ENCODE results near the gene LRRC52.

Gene LRRC52

DNA sequence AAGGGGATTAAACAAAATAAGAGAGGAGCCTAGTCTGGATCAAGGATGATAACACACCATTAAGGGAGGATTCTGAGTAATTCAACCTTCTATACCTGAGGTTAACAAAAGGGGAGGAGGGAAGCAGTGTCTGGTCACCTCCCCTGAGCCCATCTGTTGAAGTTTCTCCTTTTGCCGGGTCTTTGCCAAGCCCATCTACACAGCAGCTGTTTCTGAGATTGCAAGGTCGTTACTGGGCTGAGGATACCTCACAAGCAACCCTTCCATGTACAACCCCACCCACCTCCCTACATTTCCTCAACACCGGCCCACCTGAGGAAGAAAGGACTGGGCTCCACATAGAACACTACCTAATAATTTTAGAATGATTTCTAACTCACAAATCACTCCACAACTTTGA, 26.3 kb downstream of the LRRC52 start:
- Histone ChIP-seq H3K4me3 (ENCODE audit: low read length) (no peak overlapping the region), H3K79me2 (ENCODE audit: low read length) (no peaks in the 10 kb centered on the region), H3K9ac (ENCODE audit: low read length) (no peak overlapping the region), H3K9me3 (replicated peaks; ENCODE audit: insufficient read depth, low read length) (no peaks in the 10 kb centered on the region), H3K27ac (ENCODE audit: low read length) (no peak overlapping the region), H3K4me2 (ENCODE audit: low read depth, low read length) (no peak overlapping the region), H4K20me1 (ENCODE audit: insufficient read depth, low read length) (no peaks in the 10 kb centered on the region), H3K9me2 (replicated peaks; ENCODE audit: insufficient read depth, low read length) (no peaks in the 10 kb centered on the region), H3K4me1 (ENCODE audit: low read length) (no peaks in the 10 kb centered on the region), H3K27me3 (replicated peaks; ENCODE audit: insufficient read depth, low read length) (no peaks in the 10 kb centered on the region), H2AFZ (ENCODE audit: low read length) (no peak overlapping the region), H3K36me3 (replicated peaks; ENCODE audit: insufficient read depth, low read length) (no peaks in the 10 kb centered on the region), H3F3A (ENCODE audit: insufficient read depth, low read length) (no peaks in the 10 kb centered on the region)
- TF ChIP-seq EZH2phosphoT487 (IDR thresholded peaks at IDR 0.05; ENCODE audit: low read length) = no peak
- TF ChIP-seq, protein P1, sequence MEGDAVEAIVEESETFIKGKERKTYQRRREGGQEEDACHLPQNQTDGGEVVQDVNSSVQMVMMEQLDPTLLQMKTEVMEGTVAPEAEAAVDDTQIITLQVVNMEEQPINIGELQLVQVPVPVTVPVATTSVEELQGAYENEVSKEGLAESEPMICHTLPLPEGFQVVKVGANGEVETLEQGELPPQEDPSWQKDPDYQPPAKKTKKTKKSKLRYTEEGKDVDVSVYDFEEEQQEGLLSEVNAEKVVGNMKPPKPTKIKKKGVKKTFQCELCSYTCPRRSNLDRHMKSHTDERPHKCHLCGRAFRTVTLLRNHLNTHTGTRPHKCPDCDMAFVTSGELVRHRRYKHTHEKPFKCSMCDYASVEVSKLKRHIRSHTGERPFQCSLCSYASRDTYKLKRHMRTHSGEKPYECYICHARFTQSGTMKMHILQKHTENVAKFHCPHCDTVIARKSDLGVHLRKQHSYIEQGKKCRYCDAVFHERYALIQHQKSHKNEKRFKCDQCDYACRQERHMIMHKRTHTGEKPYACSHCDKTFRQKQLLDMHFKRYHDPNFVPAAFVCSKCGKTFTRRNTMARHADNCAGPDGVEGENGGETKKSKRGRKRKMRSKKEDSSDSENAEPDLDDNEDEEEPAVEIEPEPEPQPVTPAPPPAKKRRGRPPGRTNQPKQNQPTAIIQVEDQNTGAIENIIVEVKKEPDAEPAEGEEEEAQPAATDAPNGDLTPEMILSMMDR (IDR thresholded peaks at IDR 0.05; ENCODE audit: low read length) = no peak
- TF ChIP-seq EZH2 (optimal IDR thresholded peaks at IDR 0.05; ENCODE audit: low read depth, low read length) = no peak
- DNase-seq = no peak

DNA sequence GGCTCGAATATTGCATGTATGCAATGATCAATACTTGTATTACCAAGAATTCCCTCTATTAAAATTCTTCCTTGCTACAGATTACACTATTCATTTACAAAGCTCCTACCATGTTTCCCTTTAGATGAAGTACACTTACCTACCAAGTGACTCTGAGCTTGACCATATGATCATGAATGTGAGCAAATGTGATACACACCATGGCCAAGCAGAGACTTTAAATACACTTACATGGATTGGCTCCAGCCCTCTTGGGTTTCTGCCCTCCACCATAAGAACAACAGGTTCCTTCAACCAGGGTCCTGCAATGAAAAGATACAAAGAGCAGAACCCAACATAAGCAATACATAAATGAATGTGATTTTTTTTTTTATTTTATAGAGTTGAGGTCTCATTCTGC, 30.0 kb downstream of the LRRC52 start:
- Histone ChIP-seq H3F3A (ENCODE audit: insufficient read depth, low read length) (no peaks in the 10 kb centered on the region), H3K27ac (ENCODE audit: low read length) (no peak overlapping the region), H3K36me3 (replicated peaks; ENCODE audit: insufficient read depth, low read length) (no peaks in the 10 kb centered on the region), H3K9me2 (replicated peaks; ENCODE audit: insufficient read depth, low read length) (no peaks in the 10 kb centered on the region), H3K4me2 (ENCODE audit: low read depth, low read length) (no peak overlapping the region), H3K9ac (ENCODE audit: low read length) (no peak overlapping the region), H3K4me1 (ENCODE audit: low read length) (no peaks in the 10 kb centered on the region), H4K20me1 (ENCODE audit: insufficient read depth, low read length) (no peaks in the 10 kb centered on the region), H3K4me3 (ENCODE audit: low read length) (no peak overlapping the region), H2AFZ (ENCODE audit: low read length) (no peak overlapping the region), H3K27me3 (replicated peaks; ENCODE audit: insufficient read depth, low read length) (no peaks in the 10 kb centered on the region), H3K9me3 (replicated peaks; ENCODE audit: insufficient read depth, low read length) (no peaks in the 10 kb centered on the region), H3K79me2 (ENCODE audit: low read length) (no peaks in the 10 kb centered on the region)
- TF ChIP-seq, protein P1 (IDR thresholded peaks at IDR 0.05; ENCODE audit: low read length) = no peak
- TF ChIP-seq EZH2phosphoT487 (IDR thresholded peaks at IDR 0.05; ENCODE audit: low read length) = no peak
- no peak for TF ChIP-seq EZH2 (optimal IDR thresholded peaks at IDR 0.05; ENCODE audit: low read depth, low read length)
- no peak for DNase-seq

DNA sequence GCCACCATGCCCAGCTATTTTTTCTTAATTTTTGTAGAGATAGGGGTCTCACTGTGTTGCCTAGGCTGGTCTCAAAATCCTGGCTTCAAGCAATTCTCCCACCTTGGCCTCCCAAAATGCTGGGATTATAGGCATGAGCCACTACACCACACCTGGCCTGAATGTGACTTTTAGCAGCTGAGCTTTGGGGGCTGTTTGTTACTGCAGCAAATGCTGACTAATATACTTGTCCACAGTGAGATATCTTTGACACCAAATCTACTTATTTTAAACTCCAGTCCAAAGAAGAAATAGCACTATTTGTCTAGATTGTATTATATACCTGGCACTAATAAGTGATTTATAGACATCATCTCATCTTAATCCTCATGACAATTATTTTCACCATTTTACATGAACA, 30.5 kb downstream of the LRRC52 start:
- Histone ChIP-seq H3K79me2 (ENCODE audit: low read length) (no peaks in the 10 kb centered on the region), H3K4me3 (ENCODE audit: low read length) (no peak overlapping the region)

More for the DNA sequence above, 30.5 kb downstream of the LRRC52 start:
- DNase-seq = no peak
- Histone ChIP-seq H2AFZ (ENCODE audit: low read length) (no peak overlapping the region), H3K27ac (ENCODE audit: low read length) (no peak overlapping the region), H3K27me3 (replicated peaks; ENCODE audit: insufficient read depth, low read length) (no peaks in the 10 kb centered on the region), H4K20me1 (ENCODE audit: insufficient read depth, low read length) (no peaks in the 10 kb centered on the region), H3K4me1 (ENCODE audit: low read length) (no peaks in the 10 kb centered on the region), H3K9ac (ENCODE audit: low read length) (no peak overlapping the region), H3K36me3 (replicated peaks; ENCODE audit: insufficient read depth, low read length) (no peaks in the 10 kb centered on the region), H3K4me2 (ENCODE audit: low read depth, low read length) (no peak overlapping the region), H3K9me3 (replicated peaks; ENCODE audit: insufficient read depth, low read length) (no peaks in the 10 kb centered on the region), H3F3A (ENCODE audit: insufficient read depth, low read length) (no peaks in the 10 kb centered on the region), H3K9me2 (replicated peaks; ENCODE audit: insufficient read depth, low read length) (no peaks in the 10 kb centered on the region)
- TF ChIP-seq EZH2 (optimal IDR thresholded peaks at IDR 0.05; ENCODE audit: low read depth, low read length) (no peak), EZH2phosphoT487 (IDR thresholded peaks at IDR 0.05; ENCODE audit: low read length) (no peak)
- TF ChIP-seq, protein P1 (IDR thresholded peaks at IDR 0.05; ENCODE audit: low read length) = no peak
